ENCODE measurements around the gene SSBP3. TPM values are rescaled to one million over a fixed set of nuclear protein-coding genes. Genes with fewer than 3 reads are reported as not detected.

SSBP3 gene
- total RNA-seq, 1 experiment from 2014 or later, result 15.0 TPM

DNA sequence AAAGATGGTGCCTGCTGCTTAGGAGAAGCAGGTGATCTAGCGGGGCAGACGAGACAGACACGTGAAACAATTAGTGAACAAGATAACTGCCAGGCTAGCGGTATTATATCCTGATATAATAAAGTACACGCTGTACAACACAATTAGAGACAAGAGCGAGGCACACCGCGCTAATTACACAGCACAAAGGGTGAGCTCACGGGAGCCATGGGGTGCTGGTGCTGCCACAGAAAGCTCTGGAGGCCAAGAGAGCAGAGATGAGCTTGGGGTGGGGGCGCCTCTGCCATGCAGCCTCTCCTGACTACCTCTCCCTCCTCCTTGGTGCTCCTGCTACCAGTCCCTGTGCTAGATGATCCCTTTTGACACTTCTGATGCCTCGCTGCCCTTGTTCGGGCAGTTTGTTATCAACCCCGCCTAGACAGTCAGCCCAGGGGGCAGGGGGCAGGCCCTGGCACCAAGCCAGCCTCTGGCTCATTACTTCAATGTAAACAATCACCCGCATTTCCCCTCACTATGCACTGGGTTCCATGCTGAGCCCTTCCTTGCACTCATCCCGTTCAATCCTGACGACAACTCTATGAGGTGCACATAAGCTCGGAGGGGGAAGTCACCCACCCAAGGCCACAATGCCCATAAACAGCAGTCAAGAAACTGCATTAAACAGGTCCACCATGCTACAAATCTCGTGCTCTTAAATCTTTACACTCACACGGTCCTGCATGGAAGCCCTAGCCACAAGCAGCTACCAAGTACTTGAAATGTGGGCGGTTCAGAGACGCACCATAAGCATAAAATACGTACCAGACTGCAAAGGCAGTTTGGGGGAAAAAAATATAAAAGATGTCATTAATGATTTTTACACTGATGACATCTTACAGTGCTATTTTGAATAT lies 103.0 kb downstream of the SSBP3 start:
- DNase-seq, result no peak

DNA sequence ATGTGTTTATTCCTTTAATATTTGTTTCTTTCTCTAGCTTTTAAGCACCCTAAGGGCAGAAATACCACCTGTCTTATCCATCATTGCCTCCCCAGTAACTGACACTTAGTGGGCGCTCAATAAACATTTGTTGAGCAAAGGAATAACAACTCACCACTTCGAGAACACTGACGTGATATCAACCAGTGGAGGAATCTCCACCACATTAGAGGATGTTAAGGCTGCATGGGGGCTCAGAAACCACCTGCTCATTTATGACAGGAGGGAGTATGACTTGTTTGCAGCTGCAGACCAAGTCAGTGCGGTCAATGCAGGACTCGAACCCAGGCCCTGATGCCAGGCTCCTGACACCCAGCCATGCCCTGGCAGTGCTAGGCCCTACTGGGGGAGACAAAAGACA lies 103.6 kb downstream of the SSBP3 start:
- no peak overlapping the region for H3K9ac ChIP-seq (ENCODE audit: low read length)
- no peaks in the 10 kb centered on the region for H3K79me2 ChIP-seq (ENCODE audit: low read length)
- H3K4me2 ChIP-seq (ENCODE audit: low read length), result no peak overlapping the region
- H3K27me3 ChIP-seq (ENCODE audit: low read length), result no peaks in the 10 kb centered on the region
- H3K27ac ChIP-seq (ENCODE audit: low read length), result no peak overlapping the region
- intact Hi-C loops (cut with micrococcal nuclease), result no loop called here
- no peak for ATAC-seq
- DNase-seq, result no peak
- H2AFZ ChIP-seq (ENCODE audit: low read length), result no peak overlapping the region
- H3K4me1 ChIP-seq (ENCODE audit: insufficient read depth, low read length), result no peaks in the 10 kb centered on the region
- H3K4me3 ChIP-seq (ENCODE audit: low read length), result no peak overlapping the region
- H3K9me2 ChIP-seq (replicated peaks; ENCODE audit: low read length), result no peaks in the 10 kb centered on the region
- ChIA-PET POLR2A (ENCODE audit: unreplicated experiment) (no interaction called here), CTCF (no interaction called here)
- H4K20me1 ChIP-seq (ENCODE audit: low read length), result no peaks in the 10 kb centered on the region
- no peaks in the 10 kb centered on the region for H3F3A ChIP-seq (ENCODE audit: low read length, unreplicated experiment)
- TF ChIP-seq EZH2phosphoT487 (IDR thresholded peaks at IDR 0.05; ENCODE audit: borderline replicate concordance, low read length) (no peak), EZH2 (IDR thresholded peaks at IDR 0.05; ENCODE audit: low read length, unreplicated experiment) (no peak)
- TF ChIP-seq, protein P1, sequence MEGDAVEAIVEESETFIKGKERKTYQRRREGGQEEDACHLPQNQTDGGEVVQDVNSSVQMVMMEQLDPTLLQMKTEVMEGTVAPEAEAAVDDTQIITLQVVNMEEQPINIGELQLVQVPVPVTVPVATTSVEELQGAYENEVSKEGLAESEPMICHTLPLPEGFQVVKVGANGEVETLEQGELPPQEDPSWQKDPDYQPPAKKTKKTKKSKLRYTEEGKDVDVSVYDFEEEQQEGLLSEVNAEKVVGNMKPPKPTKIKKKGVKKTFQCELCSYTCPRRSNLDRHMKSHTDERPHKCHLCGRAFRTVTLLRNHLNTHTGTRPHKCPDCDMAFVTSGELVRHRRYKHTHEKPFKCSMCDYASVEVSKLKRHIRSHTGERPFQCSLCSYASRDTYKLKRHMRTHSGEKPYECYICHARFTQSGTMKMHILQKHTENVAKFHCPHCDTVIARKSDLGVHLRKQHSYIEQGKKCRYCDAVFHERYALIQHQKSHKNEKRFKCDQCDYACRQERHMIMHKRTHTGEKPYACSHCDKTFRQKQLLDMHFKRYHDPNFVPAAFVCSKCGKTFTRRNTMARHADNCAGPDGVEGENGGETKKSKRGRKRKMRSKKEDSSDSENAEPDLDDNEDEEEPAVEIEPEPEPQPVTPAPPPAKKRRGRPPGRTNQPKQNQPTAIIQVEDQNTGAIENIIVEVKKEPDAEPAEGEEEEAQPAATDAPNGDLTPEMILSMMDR (conservative IDR thresholded peaks at IDR 0.05; ENCODE audit: low read depth, low read length), result no peak
- H3K9me3 ChIP-seq (ENCODE audit: low read length), result no peaks in the 10 kb centered on the region
- BruUV-seq (replicated peaks), result no TSS peak
- H3K36me3 ChIP-seq (ENCODE audit: low read depth, low read length), result no peaks in the 10 kb centered on the region

More for the DNA sequence above, 103.0 kb downstream of the SSBP3 start:
- H3K9me3 ChIP-seq (ENCODE audit: low read length), result no peaks in the 10 kb centered on the region
- H2AFZ ChIP-seq (ENCODE audit: low read length), result no peak overlapping the region
- H3K9ac ChIP-seq (ENCODE audit: low read length), result no peak overlapping the region
- ChIA-PET CTCF (no interaction called here), POLR2A (ENCODE audit: unreplicated experiment) (no interaction called here)
- H3K4me3 ChIP-seq (ENCODE audit: low read length), result no peak overlapping the region
- no peaks in the 10 kb centered on the region for H3F3A ChIP-seq (ENCODE audit: low read length, unreplicated experiment)
- H3K79me2 ChIP-seq (ENCODE audit: low read length), result no peaks in the 10 kb centered on the region
- H3K36me3 ChIP-seq (ENCODE audit: low read depth, low read length), result no peaks in the 10 kb centered on the region
- H3K27me3 ChIP-seq (ENCODE audit: low read length), result no peaks in the 10 kb centered on the region
- no peaks in the 10 kb centered on the region for H3K4me1 ChIP-seq (ENCODE audit: insufficient read depth, low read length)
- intact Hi-C loops (cut with micrococcal nuclease), result no loop called here
- BruUV-seq (replicated peaks), result no TSS peak
- no peaks in the 10 kb centered on the region for H4K20me1 ChIP-seq (ENCODE audit: low read length)
- TF ChIP-seq EZH2 (IDR thresholded peaks at IDR 0.05; ENCODE audit: low read length, unreplicated experiment), result no peak
- TF ChIP-seq EZH2phosphoT487 (IDR thresholded peaks at IDR 0.05; ENCODE audit: borderline replicate concordance, low read length), result no peak
- TF ChIP-seq, protein P1 (conservative IDR thresholded peaks at IDR 0.05; ENCODE audit: low read depth, low read length), result no peak
- ATAC-seq, result no peak
- no peaks in the 10 kb centered on the region for H3K9me2 ChIP-seq (replicated peaks; ENCODE audit: low read length)
- no peak overlapping the region for H3K4me2 ChIP-seq (ENCODE audit: low read length)
- no peak overlapping the region for H3K27ac ChIP-seq (ENCODE audit: low read length)

DNA sequence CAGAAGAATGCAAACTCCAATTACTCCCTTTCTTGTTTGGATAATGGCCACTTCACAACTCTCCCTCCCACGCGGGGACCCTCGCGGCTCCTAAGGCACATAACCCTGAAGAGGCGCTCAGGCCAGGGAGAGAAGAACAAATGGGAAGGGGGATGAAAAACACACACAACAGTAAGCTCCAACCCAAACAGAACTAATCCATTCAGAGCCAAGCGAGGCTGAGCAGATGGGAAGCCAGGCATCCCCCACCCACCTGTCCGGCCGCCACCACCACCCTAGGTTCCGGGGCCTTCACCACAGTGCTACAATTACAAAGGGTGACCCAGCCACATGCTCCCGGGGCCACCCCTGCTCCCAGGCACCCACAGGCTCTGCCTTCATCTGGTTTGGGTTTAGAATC lies 104.7 kb downstream of the SSBP3 start:
- BruUV-seq (replicated peaks), result no TSS peak

More for the DNA sequence above, 104.7 kb downstream of the SSBP3 start:
- intact Hi-C loops (cut with micrococcal nuclease), result no loop called here
- Histone ChIP-seq H3K27ac (ENCODE audit: low read length) (no peak overlapping the region), H3K4me2 (ENCODE audit: low read length) (no peak overlapping the region), H3K4me3 (ENCODE audit: low read length) (no peak overlapping the region), H3K27me3 (ENCODE audit: low read length) (no peaks in the 10 kb centered on the region), H3K36me3 (ENCODE audit: low read depth, low read length) (no peaks in the 10 kb centered on the region), H2AFZ (ENCODE audit: low read length) (no peak overlapping the region), H3K9me2 (replicated peaks; ENCODE audit: low read length) (no peaks in the 10 kb centered on the region), H3K79me2 (ENCODE audit: low read length) (no peaks in the 10 kb centered on the region), H3K4me1 (ENCODE audit: insufficient read depth, low read length) (no peaks in the 10 kb centered on the region), H3K9ac (ENCODE audit: low read length) (no peak overlapping the region), H3F3A (ENCODE audit: low read length, unreplicated experiment) (no peaks in the 10 kb centered on the region), H3K9me3 (ENCODE audit: low read length) (no peaks in the 10 kb centered on the region), H4K20me1 (ENCODE audit: low read length) (no peaks in the 10 kb centered on the region)
- ATAC-seq, result no peak
- CTCF ChIA-PET, result no interaction called here
- POLR2A ChIA-PET (ENCODE audit: unreplicated experiment), result no interaction called here
- DNase-seq, result no peak
- TF ChIP-seq, protein P1 (conservative IDR thresholded peaks at IDR 0.05; ENCODE audit: low read depth, low read length), result no peak
- TF ChIP-seq EZH2 (IDR thresholded peaks at IDR 0.05; ENCODE audit: low read length, unreplicated experiment), result no peak
- no peak for TF ChIP-seq EZH2phosphoT487 (IDR thresholded peaks at IDR 0.05; ENCODE audit: borderline replicate concordance, low read length)
